Mesothelial cell of epicardium (in vitro differentiated cells): ENCODE data around the gene EMILIN3. TPM values are rescaled to one million over a fixed set of nuclear protein-coding genes. Genes with fewer than 3 reads are reported as not detected.

ENCODE experiments used
- DNase-seq, 2 experiments: peaks; one replicate each; pipeline ENCODE4 v3.0.0; 2021; ENCODE audit warnings: low spot score in 2 of 2; ENCODE audit not compliant: unreplicated experiment in 2 of 2
- H3K27ac Mint-ChIP-seq: 2 replicates; pipeline ENCODE4 v1.8.0; 2021; ENCODE audit warnings: mixed read lengths
- H3K27me3 Mint-ChIP-seq: 2 replicates; pipeline ENCODE4 v1.8.0; 2021; ENCODE audit warnings: low read depth, mixed read lengths
- H3K36me3 Mint-ChIP-seq: 2 replicates; pipeline ENCODE4 v1.8.0; 2021; ENCODE audit warnings: mixed read lengths
- H3K4me1 Mint-ChIP-seq: 2 replicates; pipeline ENCODE4 v1.8.0; 2021; ENCODE audit warnings: mixed read lengths
- H3K4me3 Mint-ChIP-seq: 2 replicates; pipeline ENCODE4 v1.8.0; 2021; ENCODE audit warnings: mild to moderate bottlenecking, moderate library complexity, mixed read lengths
- H3K9me3 Mint-ChIP-seq: 2 replicates; pipeline ENCODE4 v1.8.0; 2021; ENCODE audit warnings: mixed read lengths
- CTCF ChIP-seq: fragments of 200-600 bp; sonication (generic); IDR thresholded peaks from one replicate; pipeline ENCODE4 v1.5.0; 2021; ENCODE audit warnings: antibody characterized with exemption; ENCODE audit not compliant: unreplicated experiment
- total RNA-seq: library from RNA; stranded (reverse); gene quantifications from 3 replicates; pipeline ENCODE4 v1.2.1, GENCODE V29; 2021

The EMILIN3 gene
- total RNA-seq, 1 donor from 2014 or later: 5.2 TPM

- Mint-ChIP-seq H3K27ac (no peak overlapping the region), H3K4me3 (no peak overlapping the region), H3K4me1 (peaks cover 8% of the 10 kb centered on the region), H3K9me3 (no peaks in the 10 kb centered on the region), H3K36me3 (no peaks in the 10 kb centered on the region), H3K27me3 (no peaks in the 10 kb centered on the region)
- DNase-seq: no peak
- TF ChIP-seq CTCF: no peak
Observed at GRCh38 chr20:41344477-41344876, 22.1 kb downstream of the EMILIN3 start.

- no peak overlapping the region for H3K27ac Mint-ChIP-seq
- TF ChIP-seq CTCF: no peak
- H3K36me3 Mint-ChIP-seq: no peaks in the 10 kb centered on the region
- H3K4me3 Mint-ChIP-seq: no peak overlapping the region
- no peaks in the 10 kb centered on the region for H3K9me3 Mint-ChIP-seq
- H3K27me3 Mint-ChIP-seq: no peaks in the 10 kb centered on the region
- no peak for DNase-seq
- peaks cover 8% of the 10 kb centered on the region for H3K4me1 Mint-ChIP-seq
Observed at GRCh38 chr20:41342474-41343464, 23.8 kb downstream of the EMILIN3 start.

- peak; percentile 66 for TF ChIP-seq CTCF
- Mint-ChIP-seq H3K36me3 (no peaks in the 10 kb centered on the region), H3K27ac (peak within 1 kb of the TSS; percentile 90), H3K4me1 (peaks cover 8% of the 10 kb centered on the region), H3K4me3 (peak within 1 kb of the TSS; percentile 78), H3K9me3 (no peaks in the 10 kb centered on the region), H3K27me3 (no peaks in the 10 kb centered on the region)
- peak; percentile 49 to 66 for DNase-seq
Observed at GRCh38 chr20:41340327-41341055, 26.1 kb downstream of the EMILIN3 start, which contains the start of gene LPIN3. Gene LPIN3, plus strand, starts transcription at chr20:41340821. Its CDS starts 4,983 bp downstream, at chr20:41345804.

- Mint-ChIP-seq H3K36me3 (no peaks in the 10 kb centered on the region), H3K9me3 (no peaks in the 10 kb centered on the region), H3K27me3 (no peaks in the 10 kb centered on the region), H3K4me1 (peaks cover 8% of the 10 kb centered on the region), H3K4me3 (peak overlapping the region; percentile 78), H3K27ac (peak overlapping the region; percentile 90)
- peak; percentile 76 to 95 for DNase-seq
- peak; percentile 99 for TF ChIP-seq CTCF
Observed at GRCh38 chr20:41339957-41340326, 26.7 kb downstream of the EMILIN3 start.

GRCh38 chr20:41336711-41337492, 29.7 kb downstream of the EMILIN3 start:
- no peaks in the 10 kb centered on the region for H3K36me3 Mint-ChIP-seq
- H3K27me3 Mint-ChIP-seq: no peaks in the 10 kb centered on the region
- H3K27ac Mint-ChIP-seq: no peak overlapping the region
- no peaks in the 10 kb centered on the region for H3K9me3 Mint-ChIP-seq
- no peak for DNase-seq
- no peak overlapping the region for H3K4me3 Mint-ChIP-seq
- TF ChIP-seq CTCF: no peak
- H3K4me1 Mint-ChIP-seq: peaks cover 8% of the 10 kb centered on the region
